Natural killer cell (primary cell): ENCODE results near the gene KRTAP10-2. TPM values are rescaled to one million over a fixed set of nuclear protein-coding genes. Genes with fewer than 3 reads are reported as not detected.

ENCODE experiments used
- ATAC-seq, 3 donors: fragments of 150-1000 bp in 2 of 3; fragments of 200-7000 bp in 1 of 3; cut with Tn5 transposase; 1 replicate in 1 of 3; 2 replicates in 2 of 3; pipeline ENCODE4 v1.10.0; 2021; ENCODE audit warnings: mild to moderate bottlenecking in 2 of 3, moderate library complexity in 2 of 3
- DNase-seq, 2 donors: peaks; one replicate each; pipeline versions ENCODE4 v3.0.0 to v3.0.0-alpha.2; 2013 to 2021; ENCODE audit warnings: mixed read lengths in 1 of 2
- H3K27ac ChIP-seq: one replicate; pipeline ENCODE4 v1.5.1; 2013; ENCODE audit warnings: mild to moderate bottlenecking, low read length
- H3K27me3 ChIP-seq: one replicate; pipeline ENCODE4 v1.6.1; 2013; ENCODE audit warnings: low read length; ENCODE audit not compliant: control insufficient read depth, insufficient read depth
- H3K36me3 ChIP-seq: one replicate; pipeline ENCODE4 v1.6.1; 2013; ENCODE audit warnings: low read length; ENCODE audit not compliant: control insufficient read depth, insufficient read depth
- H3K4me1 ChIP-seq: one replicate; pipeline ENCODE4 v1.6.1; 2013; ENCODE audit warnings: low read length; ENCODE audit not compliant: control insufficient read depth, insufficient read depth
- H3K4me3 ChIP-seq: one replicate; pipeline ENCODE4 v1.5.1; 2013; ENCODE audit warnings: low read length
- H3K9me3 ChIP-seq: one replicate; pipeline ENCODE4 v1.6.1; 2013; ENCODE audit warnings: low read length; ENCODE audit not compliant: control insufficient read depth, insufficient read depth
- H3K27ac Mint-ChIP-seq, 2 donors: one replicate each; pipeline ENCODE4 v1.8.0; 2022; ENCODE audit warnings: mild to moderate bottlenecking in 2 of 2, mixed read lengths in 2 of 2, moderate library complexity in 1 of 2
- H3K27me3 Mint-ChIP-seq, 2 donors: one replicate each; pipeline ENCODE4 v1.8.0; 2022; ENCODE audit warnings: low read depth in 2 of 2, mixed read lengths in 2 of 2
- H3K36me3 Mint-ChIP-seq: one replicate; pipeline ENCODE4 v1.8.0; 2022; ENCODE audit warnings: mixed read lengths
- H3K4me1 Mint-ChIP-seq, 2 donors: one replicate each; pipeline ENCODE4 v1.8.0; 2022; ENCODE audit warnings: mixed read lengths in 2 of 2
- H3K4me3 Mint-ChIP-seq: one replicate; pipeline ENCODE4 v1.8.0; 2022; ENCODE audit warnings: mild to moderate bottlenecking, moderate library complexity, mixed read lengths
- H3K9me3 Mint-ChIP-seq, 2 donors: one replicate each; pipeline ENCODE4 v1.8.0; 2022; ENCODE audit warnings: mixed read lengths in 2 of 2
- WGBS: methylation state at CpG from one replicate; pipeline ENCODE4 v1.1.7; 2013; ENCODE audit warnings: missing lambda C conversion rate; ENCODE audit not compliant: insufficient coverage; 5-methylcytosine and 5-hydroxymethylcytosine counted together
- intact Hi-C: fragments of 100-400 bp; cut with micrococcal nuclease; formaldehyde crosslinking; loops from one replicate; pipeline ENCODE4 v1.14.2; 2022
- total RNA-seq, 4 donors: library from RNA; stranded (reverse); fragments of 120-200 nt in 1 of 4; gene quantifications; one replicate each; pipeline versions ENCODE4 v1.2.3 to v1.2.4, GENCODE V29; 2013 to 2022
- TF ChIP-seq, protein P1 (sequence below): fragments of 200-600 bp; IDR thresholded peaks from one replicate; pipeline ENCODE4 v1.8.0; 2022; ENCODE audit warnings: antibody characterized with exemption

KRTAP10-2 gene
- total RNA-seq, 3 donors from 2014 or later (not counting 1 experiment from before 2014, with no cell fraction given), result not detected

DNA sequence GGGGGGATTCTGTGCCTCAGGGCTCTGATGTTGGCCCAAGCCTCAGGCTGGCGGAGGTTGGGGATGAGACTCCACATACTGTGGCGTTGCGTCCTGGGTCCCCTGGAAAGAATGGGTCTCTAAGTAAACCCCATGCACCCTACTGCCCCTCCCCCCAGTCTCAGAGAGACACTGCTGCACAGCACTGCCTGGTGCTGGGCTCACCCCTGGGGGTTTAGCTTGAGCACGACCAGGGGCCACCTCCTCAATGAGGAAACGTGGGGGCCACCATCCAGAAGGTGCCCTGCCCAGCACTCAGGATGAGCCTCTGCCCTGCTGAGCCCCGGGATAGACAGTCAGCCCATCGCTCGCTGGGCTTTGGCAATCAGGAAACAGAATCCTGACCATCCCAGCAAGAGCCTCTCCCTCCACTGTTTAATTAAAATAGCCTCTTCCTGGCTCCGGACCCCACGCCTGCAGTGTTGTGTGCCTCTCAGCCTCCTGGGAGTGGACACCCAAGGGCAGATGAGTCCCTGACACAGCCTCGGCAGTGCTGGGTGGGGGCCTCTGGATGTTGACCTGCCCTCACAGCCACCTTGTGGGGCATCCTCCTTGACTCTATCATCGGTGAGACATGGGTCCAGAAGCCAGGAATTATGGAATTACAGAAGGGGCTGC is 18.7 kb upstream of the KRTAP10-2 start:
- DNase-seq (no peak), ATAC-seq (no peak)
- H3K27ac ChIP-seq, result no peak overlapping the region
- WGBS, result 89% methylated on average over 12 of the region's 12 CpGs
- no peak overlapping the region for H3K4me3 ChIP-seq
- Mint-ChIP-seq H3K27ac (no peak overlapping the region), H3K27me3 (peaks cover 23 to 26% of the 10 kb centered on the region in 2 donors), H3K4me3 (no peak overlapping the region), H3K9me3 (no peaks in the 10 kb centered on the region), H3K4me1 (peaks cover 5 to 14% of the 10 kb centered on the region in 2 donors), H3K36me3 (no peaks in the 10 kb centered on the region)
- TF ChIP-seq, protein P1, sequence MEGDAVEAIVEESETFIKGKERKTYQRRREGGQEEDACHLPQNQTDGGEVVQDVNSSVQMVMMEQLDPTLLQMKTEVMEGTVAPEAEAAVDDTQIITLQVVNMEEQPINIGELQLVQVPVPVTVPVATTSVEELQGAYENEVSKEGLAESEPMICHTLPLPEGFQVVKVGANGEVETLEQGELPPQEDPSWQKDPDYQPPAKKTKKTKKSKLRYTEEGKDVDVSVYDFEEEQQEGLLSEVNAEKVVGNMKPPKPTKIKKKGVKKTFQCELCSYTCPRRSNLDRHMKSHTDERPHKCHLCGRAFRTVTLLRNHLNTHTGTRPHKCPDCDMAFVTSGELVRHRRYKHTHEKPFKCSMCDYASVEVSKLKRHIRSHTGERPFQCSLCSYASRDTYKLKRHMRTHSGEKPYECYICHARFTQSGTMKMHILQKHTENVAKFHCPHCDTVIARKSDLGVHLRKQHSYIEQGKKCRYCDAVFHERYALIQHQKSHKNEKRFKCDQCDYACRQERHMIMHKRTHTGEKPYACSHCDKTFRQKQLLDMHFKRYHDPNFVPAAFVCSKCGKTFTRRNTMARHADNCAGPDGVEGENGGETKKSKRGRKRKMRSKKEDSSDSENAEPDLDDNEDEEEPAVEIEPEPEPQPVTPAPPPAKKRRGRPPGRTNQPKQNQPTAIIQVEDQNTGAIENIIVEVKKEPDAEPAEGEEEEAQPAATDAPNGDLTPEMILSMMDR, result no peak
- no peaks in the 10 kb centered on the region for H3K9me3 ChIP-seq
- H3K4me1 ChIP-seq, result no peaks in the 10 kb centered on the region
- intact Hi-C loops, result no loop called here
- H3K27me3 ChIP-seq, result no peaks in the 10 kb centered on the region
- H3K36me3 ChIP-seq, result no peaks in the 10 kb centered on the region

DNA sequence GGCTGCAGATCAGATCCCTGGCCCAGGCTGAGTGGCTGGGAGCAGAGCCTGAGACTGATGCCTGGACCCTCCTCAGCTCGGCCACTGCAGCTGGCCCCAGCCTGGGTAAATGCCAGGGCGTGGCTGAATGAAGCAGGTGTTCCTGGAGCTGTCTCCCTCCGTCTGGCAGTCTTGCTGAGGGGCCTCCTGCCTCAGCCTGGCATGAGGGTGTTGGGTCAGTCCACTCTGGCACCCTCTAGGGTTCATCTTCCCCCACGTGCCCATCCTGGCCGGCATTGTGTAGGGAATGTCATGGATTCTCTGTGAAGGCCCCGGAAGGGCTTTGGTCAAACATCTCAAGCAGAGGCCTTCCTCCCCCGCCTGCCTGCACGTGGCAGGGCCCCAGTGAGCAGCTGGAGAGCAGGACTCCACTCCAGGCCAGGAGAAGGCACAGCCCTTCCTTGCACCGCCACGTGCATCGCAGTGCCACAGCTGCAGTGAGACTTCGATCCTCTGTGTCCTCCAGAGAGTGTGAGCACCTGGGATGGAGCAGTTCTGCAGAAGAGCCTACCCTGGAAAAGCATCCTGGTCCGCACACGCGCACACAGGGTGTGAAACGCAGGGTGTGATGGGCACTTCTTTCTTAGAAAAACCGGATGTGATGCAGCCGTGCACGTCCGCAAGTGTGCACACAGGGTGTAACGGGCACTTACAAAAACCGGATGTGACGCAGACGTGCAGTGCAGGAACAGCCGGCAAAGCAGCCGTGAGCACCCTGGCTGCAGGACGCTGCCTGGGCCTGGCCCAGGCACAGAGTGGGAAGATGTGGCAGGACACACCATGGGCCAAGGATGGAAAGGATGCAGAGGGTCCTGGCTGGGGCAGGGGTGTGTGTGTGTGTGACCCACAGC is 17.6 kb upstream of the KRTAP10-2 start:
- ATAC-seq (no peak), DNase-seq (no peak)
- Mint-ChIP-seq H3K4me3 (peak overlapping the region; percentile 37), H3K9me3 (no peaks in the 10 kb centered on the region), H3K4me1 (peaks cover 7 to 14% of the 10 kb centered on the region in 2 donors), H3K36me3 (no peaks in the 10 kb centered on the region), H3K27ac (no peak overlapping the region), H3K27me3 (peaks cover 14 to 18% of the 10 kb centered on the region in 2 donors)
- Histone ChIP-seq H3K4me1 (no peaks in the 10 kb centered on the region), H3K4me3 (no peak overlapping the region), H3K36me3 (no peaks in the 10 kb centered on the region), H3K9me3 (no peaks in the 10 kb centered on the region), H3K27ac (no peak overlapping the region), H3K27me3 (no peaks in the 10 kb centered on the region)
- intact Hi-C loops, result no loop called here
- TF ChIP-seq, protein P1, result no peak
- 89% methylated on average over 27 of the region's 27 CpGs for WGBS

DNA sequence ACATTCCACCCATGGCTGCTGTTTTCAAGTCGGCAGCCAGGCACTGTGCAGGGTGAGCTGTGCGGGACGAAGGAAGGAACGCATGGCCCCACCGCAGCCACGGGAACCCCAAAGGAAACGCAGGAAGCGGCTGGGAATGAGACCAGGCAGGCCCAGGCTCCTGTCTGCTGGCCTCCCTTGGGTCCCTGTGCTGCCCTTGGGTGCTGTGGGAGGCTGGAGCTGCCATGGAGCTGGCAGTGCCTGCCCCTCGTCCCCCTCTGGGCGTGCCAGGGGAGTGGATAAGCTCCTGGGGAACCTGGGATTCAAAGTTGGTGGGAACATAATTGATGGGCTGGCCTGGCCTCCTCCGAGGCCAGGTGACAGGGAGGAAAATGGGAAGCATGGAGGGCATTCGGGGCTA is 17.0 kb upstream of the KRTAP10-2 start:
- Histone ChIP-seq H3K27me3 (no peaks in the 10 kb centered on the region), H3K4me1 (no peaks in the 10 kb centered on the region), H3K9me3 (no peaks in the 10 kb centered on the region), H3K27ac (no peak overlapping the region), H3K36me3 (no peaks in the 10 kb centered on the region), H3K4me3 (no peak overlapping the region)
- H3K27me3 Mint-ChIP-seq, result peaks cover 14 to 17% of the 10 kb centered on the region in 2 donors
- no peak overlapping the region for H3K27ac Mint-ChIP-seq
- ATAC-seq (peak in 1 of 3 donors; percentile 25), DNase-seq (no peak)
- intact Hi-C loops, result no loop called here
- H3K4me3 Mint-ChIP-seq, result no peak overlapping the region
- peaks cover 7 to 14% of the 10 kb centered on the region in 2 donors for H3K4me1 Mint-ChIP-seq
- TF ChIP-seq, protein P1, result no peak
- WGBS, result 78% methylated on average over 12 of the region's 12 CpGs
- no peaks in the 10 kb centered on the region for H3K36me3 Mint-ChIP-seq
- no peaks in the 10 kb centered on the region for H3K9me3 Mint-ChIP-seq
